ENCODE results near the gene RTP3.

RTP3 gene

DNA sequence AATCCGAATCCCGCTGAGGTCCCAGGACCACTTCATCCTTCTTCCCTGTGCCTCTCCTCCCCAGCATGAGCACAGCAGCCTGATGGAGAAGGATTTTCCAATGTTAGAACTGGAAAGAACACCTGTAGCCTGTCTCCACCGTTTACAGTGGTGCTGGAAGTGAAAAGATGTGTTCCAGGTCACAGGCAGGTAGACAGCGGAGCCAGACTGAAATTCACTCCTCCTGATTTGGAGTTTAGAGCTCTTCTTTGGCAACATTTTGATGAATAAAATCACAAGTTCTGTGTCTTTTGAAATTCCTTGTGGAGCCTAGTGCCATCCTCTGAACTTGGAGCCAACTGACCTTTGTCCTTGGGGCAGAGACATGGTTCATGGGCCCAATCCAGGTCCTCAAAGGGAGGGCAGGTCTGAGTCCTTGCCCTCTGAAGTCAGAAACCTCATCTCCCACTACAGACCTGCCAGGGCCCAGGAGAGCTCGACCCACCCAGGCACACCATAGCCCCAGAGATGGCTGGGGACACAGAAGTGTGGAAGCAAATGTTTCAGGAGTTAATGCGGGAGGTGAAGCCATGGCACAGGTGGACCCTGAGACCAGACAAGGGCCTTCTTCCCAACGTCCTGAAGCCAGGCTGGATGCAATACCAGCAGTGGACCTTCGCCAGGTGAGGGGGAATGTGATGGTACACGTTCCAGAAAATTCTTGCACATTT lies at the start of gene RTP3:
RTP3 (plus strand) TSS at position 421 of the 710 bp plus-strand sequence; CDS start at position 508, 87 bp downstream.
- no peak for DNase-seq

DNA sequence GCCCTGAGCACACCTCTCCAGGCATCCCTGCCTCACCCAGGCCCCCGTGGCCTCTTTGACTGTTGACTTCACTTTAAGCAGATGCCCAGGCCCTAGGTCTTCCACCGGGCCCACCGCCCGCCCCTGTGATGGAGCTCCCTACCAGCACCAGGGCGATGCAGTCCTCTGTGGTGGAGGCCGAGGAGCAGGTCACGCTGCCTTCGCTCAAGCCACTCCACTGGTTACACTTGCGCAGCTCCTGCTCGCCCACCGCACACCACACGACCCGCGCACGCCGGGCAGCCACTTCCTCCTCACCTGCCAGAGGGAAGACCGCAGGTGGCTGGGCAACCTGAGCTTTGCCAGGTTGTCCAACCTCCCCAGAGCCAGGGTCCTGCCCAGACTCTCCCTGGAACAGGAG lies 49.1 kb upstream of the RTP3 start:
- DNase-seq, result no peak

DNA sequence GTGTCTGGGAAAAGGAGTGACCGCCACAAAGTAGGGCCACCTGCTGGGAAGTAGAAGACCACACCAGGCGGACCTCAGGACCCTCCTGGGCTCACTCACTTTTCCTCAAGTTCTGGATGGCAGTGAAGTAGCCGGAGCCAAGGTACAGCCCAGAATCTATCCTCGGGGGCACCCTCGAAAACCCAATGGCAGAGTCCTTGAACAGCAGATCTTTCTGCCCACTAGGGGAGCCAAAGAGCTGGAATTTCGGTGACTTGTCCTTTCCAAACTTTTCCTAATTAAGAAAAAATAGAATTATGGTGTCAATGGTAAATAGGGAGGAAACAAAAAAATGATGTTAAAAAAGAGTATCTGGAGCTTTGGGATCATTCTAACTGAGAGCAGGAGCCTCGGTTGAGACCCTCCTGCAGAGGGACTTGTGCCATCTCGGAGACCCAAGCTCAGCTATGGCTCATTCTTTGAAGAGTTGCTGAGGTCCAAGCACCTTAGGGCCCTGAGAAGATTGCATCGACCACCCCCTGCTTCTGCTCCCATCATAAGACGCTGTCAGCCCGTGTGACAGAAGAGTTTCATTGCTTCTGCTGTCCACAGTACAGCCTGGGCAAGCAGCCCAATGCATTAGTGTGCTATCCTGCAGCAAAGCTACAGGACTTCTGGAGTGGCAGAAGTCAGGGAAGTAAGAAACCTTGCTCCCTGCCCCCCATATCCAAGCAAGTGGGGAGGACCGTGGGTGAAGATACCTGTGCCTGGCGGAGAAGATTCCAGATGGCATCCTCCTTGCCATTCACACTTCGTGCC lies 47.8 kb upstream of the RTP3 start:
- no peak for DNase-seq

DNA sequence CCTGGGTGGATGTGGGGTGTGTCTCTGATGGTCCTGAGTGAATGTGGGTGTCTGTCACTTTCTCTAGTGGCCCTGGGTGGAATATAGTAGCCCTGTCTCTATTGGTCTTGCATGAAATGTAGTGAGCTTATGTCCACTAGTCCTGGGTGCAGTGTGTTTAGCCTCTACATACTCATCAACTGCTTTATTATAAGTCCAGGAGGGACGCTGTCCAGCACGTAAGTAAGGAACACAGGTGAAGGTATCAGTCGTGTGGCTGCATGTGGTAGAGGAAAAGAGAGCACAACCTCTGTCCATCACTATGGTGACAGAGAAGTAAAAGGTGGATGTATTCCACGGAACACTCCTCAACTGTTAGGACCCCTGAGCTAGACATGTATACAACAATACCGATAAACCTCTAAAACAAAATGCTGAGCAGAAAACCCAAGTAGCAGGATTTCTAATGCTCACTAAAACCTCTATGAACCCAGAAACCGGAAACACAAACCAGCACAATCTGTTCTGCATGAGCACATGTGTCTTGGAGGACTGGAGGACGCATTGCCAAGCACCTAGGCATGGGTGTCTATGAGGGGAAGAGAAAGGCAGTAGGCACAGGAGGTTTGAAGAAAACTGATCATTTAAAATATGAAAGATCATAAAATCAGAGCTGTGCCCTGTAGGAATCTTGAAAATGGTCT lies 44.1 kb upstream of the RTP3 start:
- DNase-seq, result no peak

DNA sequence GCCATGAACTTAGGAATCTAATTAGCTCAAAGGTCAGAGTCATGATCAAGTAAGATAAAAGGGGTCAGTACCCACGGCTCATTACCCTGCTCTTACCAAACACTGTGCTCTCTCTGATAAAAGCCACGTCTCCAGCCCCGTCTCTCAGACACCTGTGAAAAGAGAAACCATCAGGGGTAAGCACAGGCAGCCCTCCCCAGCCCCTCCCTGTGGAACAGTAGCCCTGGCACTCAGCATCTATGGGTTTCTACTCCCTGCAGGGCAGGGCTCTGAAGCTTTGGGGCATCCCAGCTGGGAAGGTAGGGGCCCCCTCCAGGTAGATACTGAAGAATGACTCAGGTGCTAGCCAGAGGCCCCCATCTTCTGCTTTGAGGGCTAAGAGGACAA lies 43.6 kb upstream of the RTP3 start:
- DNase-seq, result no peak

DNA sequence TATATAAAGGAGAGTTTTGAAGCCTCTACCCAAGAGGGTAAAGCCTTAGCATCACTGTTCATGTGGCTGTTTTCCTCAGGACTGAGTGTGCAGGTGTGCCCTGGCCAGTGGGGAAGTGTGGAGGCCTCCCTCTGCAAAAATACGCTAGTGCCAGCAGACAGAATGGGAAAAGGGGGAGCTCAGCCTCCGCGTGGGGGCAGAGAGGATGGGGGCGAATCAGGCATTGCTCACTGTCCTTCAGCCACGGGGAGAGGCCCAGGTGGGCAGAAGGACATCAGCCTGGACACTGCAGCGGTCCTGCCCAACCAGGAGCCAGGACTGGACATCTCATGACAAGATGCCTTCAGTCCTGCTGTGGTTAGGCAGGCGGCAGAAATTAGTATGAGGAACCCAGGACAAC lies 43.2 kb upstream of the RTP3 start:
- no peak for DNase-seq

DNA sequence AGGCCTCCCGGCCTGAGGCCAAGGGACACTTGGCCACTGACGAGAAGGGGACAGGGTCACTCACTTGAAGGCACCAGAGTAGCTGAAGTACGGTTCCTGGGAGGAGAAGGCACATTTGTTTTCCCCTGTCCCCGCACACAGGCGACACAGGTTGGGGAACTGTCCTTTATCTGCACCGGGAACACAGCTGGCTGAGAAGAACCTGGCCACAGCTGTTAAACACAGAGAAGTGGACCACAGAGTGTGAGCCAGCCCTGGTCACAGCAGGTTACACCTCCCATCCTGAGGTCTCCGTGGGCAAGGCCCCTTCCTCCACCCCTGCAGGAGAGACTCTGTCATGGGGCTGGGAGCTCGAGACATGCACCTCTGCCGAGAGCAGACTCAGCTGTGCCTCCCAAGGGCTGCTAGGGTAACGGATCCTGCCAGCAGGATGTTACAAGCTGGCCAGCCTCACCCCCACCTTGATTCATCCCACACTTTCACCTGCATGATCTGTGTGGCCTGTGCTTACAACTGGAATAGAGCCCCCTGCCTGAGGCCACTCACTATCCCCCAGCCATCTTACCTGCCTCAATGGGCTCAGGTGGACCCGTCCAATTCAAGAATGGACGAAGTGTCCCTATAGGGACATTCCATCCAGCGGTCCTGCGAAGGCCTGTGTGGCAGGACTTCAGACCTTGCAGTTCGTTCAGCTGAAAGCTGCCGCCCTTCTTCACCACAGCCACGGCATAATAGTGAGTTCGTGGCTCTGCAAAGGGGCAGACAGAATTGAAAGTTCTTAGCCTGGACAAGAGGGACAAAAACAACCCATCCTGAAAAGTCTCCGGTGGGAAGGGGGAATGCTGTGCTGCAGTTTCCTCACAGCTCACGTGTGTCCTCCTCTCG lies 42.3 kb upstream of the RTP3 start:
- no peak for DNase-seq

DNA sequence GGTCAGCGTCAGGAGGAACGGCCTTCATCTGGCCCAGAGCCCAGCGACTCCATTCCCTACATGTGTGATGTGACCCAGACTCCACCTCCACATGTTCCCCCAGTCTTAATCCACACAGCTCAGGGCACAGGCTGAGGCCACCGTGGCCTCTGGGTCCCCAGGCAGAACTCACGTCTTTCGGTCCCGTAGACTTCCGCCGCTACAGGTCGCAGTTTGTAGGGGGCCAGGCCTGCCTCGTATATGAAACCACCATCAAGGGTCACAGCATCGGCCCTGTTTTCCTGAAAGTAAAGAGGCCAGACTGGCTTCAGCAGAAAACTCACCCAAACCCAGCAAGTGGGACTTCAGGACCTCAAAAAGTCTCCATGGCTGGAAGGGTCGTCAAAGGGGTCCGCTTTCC lies 41.7 kb upstream of the RTP3 start:
- DNase-seq, result no peak

DNA sequence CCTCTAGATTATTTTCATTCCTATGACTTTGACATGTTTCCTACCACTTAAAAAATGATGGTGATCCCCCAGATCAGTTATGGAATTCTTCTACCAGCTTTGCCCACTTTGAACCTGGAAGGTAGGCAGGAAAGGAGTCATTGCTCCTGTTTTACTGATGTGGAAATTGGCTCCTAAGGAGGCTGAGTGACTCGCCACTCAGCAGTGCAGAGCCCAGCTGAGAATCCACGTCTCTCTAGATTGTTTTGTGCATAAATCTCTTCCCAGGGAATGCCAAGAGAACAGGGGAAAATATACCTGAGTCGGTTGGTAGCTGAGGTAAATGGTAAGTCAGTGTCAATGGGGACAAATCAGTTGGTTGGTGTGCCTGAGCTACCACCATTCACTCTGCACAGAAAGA lies 37.7 kb upstream of the RTP3 start:
- DNase-seq, result no peak

DNA sequence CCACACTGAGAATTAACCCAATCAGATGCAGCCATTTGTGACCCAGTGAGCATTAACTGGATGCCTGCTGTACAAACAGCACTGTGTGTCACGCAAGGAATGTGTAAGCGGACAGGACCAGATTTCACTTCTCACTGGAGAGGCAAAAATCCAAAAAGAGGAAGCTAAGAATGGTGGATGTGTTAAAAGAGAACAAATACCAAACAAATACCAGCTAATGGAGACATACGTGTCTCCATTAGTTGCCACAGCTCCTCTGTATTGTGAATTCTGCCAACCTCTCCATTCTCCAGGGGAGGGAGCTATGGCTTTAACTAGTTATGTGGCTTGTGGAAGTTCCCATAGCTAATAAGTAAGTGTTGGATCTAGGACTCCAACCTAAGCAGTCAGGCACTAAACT lies 35.7 kb upstream of the RTP3 start:
- DNase-seq, result no peak

DNA sequence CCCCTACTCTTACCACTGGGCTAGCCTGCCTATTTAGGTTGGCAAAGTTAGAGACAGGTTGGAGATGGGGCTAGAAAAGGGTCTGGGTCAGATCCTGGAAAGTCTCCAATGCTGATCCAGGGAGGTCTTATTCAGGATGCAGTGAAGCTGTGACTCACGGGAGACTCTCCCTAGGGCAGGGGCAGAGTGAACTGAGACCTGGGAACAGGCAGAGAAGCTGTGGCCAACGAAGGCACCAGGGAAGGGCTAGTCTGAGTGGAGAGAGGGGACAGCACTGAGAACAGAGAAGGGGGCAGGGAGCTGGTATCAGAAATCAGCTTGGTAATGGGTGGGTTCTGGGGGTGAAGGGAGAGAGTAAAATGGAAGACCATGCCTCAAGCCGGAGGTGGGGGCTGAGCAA lies 35.3 kb upstream of the RTP3 start:
- no peak for DNase-seq

DNA sequence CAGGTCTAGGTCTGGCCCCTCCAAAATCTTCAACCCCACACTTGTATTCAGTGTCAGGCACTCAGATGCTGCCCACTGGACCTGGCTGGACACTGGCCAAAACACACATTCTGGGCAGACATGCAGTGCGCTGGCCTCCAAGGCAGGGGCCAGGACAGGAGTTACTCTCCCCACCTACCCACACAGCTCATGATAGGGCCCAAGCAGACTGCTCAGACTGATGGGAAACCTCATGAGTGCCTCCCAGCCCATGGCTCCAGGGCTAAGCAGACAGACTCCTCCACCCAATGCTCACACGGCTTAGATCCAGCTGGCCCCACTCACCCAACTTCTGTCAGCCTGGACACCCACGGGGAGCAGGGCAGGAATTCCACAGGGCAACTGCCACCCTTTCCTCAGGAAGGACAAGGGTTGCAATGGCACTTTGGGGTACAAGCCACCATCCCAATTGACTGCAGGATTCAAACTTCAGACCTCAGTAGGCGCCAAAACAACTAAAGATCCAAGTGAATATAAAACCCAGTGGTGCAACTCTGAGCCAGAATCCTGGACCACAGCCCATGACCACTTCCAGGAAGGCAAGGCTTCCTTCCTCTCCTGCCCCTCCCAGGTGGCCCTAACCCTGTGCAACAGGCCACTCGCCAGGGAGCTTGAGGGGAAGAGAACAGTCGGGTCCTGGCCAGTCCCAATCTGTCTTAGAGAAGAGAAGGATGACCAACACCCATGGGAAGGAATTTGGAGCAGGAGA lies 34.5 kb upstream of the RTP3 start:
- no peak for DNase-seq

DNA sequence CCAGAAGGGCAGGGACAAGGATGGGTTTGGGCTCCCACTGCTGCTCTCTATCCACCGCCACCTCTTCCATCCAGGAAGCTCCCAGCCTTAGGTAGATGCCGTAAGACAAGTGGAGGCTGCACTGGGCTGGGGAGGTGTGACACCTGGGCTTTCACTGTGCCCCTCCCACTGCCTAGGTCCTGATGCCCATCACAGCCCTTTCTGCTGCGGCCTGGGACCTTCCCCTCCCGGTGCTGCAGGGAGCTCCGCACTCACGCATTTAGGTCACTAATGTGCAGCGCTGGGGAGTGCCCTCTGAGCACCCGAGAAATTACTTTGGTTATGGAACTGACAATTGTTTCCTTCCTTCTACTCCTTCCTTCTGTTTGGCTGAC lies 33.9 kb upstream of the RTP3 start:
- DNase-seq, result no peak

DNA sequence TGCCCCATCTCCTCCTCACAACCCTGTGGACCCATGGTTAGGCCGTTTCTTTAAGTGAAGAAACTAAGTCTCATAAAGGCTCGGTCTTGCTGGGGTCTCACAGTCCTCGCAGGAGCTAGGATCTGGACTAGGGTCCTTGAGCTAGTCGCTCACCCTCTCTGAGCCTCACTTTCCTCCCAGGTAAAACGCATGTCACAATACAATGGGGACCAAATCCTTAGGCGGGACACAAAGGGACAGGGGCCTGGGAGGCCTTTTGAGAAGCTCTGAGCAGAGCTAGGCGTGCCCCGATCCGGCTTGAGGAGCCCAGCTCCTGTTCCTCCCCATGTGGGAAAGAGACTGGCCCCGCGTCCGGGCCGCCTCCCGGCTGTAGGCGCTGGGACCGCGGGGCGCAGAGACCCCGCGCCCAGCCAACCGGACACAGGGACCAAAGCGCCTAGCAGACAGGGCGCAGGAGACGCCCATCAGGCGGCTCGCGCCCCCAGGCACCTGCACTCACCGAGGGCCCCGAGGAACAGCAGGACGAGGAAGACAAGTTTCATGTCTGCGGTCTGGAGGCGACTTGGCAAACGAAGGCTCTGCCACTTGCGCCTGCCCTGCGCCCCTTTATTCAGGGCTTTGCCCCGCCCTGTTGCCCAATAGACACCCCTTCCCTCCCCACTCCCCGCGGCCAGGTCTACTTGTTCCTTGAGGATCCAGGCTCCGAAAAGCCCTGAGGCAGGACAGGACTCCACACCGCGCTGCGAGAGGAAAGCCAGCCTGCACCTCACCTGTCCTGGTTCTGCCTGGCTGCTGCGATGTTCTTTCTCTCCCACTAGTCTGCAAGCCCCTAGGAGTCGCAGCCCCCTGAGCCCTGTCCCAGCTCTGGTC lies 33.2 kb upstream of the RTP3 start, which contains the start of gene LTF:
LTF (minus strand) TSS at position 580 of the 870 bp plus-strand sequence; CDS start at position 542, 38 bp downstream.
- DNase-seq, result no peak

DNA sequence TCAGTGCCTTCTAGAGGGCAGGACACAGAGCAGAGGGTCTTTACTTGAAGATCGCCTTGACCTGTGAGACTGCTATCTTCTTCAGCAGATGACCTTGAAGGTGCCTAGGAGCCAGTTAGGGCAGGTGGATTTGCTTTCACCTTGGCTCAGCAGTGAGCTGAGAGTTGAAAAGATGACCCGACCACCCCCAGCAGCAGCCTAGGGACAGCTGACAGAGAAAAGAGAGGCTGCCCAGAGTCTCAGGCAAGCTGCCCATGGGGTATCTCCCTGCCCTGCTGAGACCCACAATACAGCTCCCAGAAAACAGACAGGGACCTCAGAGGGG lies 32.6 kb upstream of the RTP3 start:
- no peak for DNase-seq

DNA sequence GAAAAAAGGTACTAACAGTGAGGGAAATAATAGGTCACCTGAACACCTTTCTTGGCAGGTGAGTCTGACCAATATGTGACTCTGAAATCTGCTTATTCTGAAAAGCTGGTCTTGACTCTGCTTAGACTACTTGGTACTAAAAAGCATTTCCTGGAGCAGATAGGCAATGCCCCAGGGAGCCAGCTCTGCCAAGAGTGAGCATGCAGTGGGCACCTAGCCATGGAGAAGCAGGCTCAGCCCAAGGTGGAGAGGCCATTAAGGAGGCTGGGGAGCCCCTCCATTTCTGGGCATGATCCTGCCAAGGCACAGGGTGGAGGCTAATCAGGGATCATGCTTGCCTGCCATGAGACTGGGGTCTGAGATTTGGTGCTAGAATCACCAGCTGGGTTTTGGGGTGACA lies 31.5 kb upstream of the RTP3 start:
- DNase-seq, result no peak

DNA sequence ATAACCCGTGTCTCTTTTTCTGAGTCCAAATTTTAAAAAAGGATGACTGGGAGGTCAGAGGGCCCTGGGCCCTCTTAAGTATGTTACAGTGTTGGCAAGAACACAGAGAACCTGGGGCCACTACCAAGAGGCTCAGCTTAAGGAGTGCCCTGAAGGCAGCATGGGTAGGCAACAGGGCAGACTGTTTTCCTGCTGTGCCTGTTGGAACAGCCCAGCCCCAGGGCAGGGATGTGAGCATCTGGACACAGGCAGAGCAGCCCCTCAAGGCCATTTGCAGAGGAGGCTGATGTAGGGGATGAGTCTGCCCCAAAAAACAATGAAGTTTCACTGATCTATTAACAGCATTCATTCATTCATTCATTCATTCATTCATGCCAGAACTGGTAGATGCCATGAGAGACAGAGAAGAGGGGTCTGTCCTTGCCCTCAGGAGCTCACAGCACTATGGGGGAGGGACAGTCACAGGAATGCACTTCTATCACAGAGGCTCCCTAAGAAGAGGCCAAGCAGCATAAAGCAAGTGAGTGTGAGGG lies 30.8 kb upstream of the RTP3 start:
- DNase-seq, result no peak

DNA sequence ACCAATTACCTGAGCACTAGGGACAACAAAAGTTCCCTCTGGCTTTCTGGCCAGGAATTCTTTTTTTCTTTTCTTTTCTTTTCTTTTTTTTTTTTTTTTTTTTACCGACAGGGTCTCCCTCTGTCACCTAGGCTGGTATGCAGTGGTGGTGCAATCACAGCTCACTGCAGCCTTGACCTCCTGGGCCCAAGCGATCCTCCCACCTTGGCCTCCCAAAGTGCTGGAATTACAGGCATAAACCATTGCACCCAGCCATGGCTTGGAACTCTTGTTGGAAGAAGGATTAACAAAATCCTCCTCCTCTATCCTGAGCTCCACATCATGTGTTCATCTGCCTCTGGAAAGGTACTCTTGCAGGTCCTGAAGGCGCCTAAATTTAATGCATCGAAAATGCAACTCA lies 30.2 kb upstream of the RTP3 start:
- no peak for DNase-seq

DNA sequence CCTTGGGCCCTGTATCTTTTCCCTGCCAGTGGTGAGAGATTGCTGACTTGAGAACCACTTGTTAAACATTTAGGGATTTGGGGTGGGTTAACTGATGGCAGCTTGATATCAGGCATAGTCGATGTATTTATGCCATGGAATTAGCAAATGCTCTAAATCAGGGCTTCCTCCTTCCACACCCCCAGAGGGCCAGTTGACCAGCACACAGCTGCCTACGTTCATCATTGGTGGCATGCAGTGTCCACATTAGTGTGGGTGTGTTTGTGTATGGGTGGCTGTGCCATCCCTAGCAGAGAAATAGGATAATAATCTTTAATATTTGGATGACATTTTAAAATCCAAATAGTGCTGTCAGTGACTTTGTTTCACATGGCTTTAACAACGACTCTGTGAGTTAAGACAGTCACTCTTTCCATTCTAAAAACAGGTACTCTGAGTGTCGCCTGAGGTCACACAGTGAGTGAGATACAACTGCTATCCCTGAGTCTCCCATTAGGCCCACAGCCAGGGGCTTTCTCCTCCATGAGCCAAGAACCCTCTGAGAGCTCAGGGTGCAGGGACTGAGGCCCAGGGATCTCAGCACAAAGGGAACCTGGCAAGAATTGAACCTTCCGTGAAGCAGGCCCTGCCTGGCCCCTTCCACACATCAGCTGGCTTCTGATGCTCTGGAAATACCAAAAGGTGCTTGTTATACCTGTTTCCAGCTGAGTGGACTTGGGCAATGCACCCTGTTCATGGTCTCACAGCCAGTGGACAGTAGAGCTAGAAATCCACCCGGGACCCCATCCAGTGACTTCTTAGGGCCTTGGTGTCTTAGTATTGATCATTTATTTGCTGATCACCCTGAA lies 28.8 kb upstream of the RTP3 start:
- no peak for DNase-seq

Data from NCI-H146 (cell line).